ENCODE data around the gene TBCK. TPM values are rescaled to one million over a fixed set of nuclear protein-coding genes. Genes with fewer than 3 reads are reported as not detected.

The TBCK gene
- total RNA-seq, 1 experiment from 2014 or later: 28.6 TPM

DNA sequence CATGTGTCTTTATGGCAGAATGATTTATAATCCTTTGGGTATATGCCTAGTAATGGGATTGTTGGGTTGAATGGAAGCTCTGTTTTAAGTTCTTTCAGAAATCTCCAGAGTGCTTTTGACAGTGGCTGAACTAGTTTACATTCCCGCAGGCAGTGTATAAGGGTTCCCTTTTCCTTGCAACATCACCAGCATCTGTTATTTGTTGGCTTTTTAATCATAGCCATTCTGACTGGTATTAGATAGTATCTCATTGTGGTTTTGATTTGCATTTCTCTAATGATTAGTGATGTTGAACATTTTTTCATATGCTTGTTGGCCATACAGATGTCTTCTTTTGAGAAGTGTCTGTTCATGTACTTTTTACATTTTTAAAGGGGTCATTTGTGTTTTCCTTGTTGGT lies 129.8 kb downstream of the TBCK start (continued):
- TF ChIP-seq, protein P1, sequence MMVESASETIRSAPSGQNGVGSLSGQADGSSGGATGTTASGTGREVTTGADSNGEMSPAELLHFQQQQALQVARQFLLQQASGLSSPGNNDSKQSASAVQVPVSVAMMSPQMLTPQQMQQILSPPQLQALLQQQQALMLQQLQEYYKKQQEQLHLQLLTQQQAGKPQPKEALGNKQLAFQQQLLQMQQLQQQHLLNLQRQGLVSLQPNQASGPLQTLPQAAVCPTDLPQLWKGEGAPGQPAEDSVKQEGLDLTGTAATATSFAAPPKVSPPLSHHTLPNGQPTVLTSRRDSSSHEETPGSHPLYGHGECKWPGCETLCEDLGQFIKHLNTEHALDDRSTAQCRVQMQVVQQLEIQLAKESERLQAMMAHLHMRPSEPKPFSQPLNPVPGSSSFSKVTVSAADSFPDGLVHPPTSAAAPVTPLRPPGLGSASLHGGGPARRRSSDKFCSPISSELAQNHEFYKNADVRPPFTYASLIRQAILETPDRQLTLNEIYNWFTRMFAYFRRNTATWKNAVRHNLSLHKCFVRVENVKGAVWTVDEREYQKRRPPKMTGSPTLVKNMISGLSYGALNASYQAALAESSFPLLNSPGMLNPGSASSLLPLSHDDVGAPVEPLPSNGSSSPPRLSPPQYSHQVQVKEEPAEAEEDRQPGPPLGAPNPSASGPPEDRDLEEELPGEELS (CRISPR knock-in tag; IDR thresholded peaks at IDR 0.05): no peak
- TF ChIP-seq, protein P2, sequence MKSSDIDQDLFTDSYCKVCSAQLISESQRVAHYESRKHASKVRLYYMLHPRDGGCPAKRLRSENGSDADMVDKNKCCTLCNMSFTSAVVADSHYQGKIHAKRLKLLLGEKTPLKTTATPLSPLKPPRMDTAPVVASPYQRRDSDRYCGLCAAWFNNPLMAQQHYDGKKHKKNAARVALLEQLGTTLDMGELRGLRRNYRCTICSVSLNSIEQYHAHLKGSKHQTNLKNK (CRISPR knock-in tag; IDR thresholded peaks at IDR 0.05): no peak
- TF ChIP-seq NFYB (CRISPR knock-in tag; conservative IDR thresholded peaks at IDR 0.05; ENCODE audit: low read depth) (no peak), JUN (CRISPR knock-in tag; IDR thresholded peaks at IDR 0.05) (no peak), NR2C2 (CRISPR knock-in tag; IDR thresholded peaks at IDR 0.05) (no peak), FOXK1 (CRISPR knock-in tag; IDR thresholded peaks at IDR 0.05) (no peak), GTF2I (CRISPR knock-in tag; conservative IDR thresholded peaks at IDR 0.05) (no peak)

DNA sequence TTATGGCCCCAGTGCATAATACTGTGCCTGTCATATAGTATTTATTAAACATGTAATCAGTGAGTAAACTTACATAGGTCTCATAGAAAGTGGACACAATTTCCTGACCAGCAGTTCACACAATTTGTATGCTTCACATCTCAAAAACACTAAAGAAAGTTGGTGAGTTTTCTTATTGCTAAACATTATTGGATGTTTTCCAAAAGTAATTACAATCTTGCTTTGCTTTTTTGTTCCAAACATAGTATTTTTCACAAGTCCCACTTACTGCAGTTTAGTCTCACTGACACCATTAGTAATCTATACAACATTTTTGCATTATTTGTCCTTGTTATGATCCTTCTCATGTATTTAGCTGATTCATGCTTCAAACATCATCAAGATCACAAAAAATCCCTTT lies 132.5 kb downstream of the TBCK start:
- peaks cover 44% of the 10 kb centered on the region for H3K9me3 Mint-ChIP-seq
- H3K4me3 Mint-ChIP-seq: no peak overlapping the region
- no peak for ATAC-seq
- ChIA-PET POLR2A (no interaction called here), CTCF (no interaction called here)
- TF ChIP-seq JUN (CRISPR knock-in tag; IDR thresholded peaks at IDR 0.05) (no peak), FOXP1 (CRISPR knock-in tag; IDR thresholded peaks at IDR 0.05; ENCODE audit: borderline replicate concordance) (no peak), ZNF416 (CRISPR knock-in tag; IDR thresholded peaks at IDR 0.05) (no peak), ZNF317 (CRISPR knock-in tag; IDR thresholded peaks at IDR 0.05; ENCODE audit: borderline replicate concordance, low read depth) (no peak)
- TF ChIP-seq, protein P3, sequence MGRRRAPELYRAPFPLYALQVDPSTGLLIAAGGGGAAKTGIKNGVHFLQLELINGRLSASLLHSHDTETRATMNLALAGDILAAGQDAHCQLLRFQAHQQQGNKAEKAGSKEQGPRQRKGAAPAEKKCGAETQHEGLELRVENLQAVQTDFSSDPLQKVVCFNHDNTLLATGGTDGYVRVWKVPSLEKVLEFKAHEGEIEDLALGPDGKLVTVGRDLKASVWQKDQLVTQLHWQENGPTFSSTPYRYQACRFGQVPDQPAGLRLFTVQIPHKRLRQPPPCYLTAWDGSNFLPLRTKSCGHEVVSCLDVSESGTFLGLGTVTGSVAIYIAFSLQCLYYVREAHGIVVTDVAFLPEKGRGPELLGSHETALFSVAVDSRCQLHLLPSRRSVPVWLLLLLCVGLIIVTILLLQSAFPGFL (CRISPR knock-in tag; IDR thresholded peaks at IDR 0.05; ENCODE audit: borderline replicate concordance): no peak
- TF ChIP-seq, protein P4, sequence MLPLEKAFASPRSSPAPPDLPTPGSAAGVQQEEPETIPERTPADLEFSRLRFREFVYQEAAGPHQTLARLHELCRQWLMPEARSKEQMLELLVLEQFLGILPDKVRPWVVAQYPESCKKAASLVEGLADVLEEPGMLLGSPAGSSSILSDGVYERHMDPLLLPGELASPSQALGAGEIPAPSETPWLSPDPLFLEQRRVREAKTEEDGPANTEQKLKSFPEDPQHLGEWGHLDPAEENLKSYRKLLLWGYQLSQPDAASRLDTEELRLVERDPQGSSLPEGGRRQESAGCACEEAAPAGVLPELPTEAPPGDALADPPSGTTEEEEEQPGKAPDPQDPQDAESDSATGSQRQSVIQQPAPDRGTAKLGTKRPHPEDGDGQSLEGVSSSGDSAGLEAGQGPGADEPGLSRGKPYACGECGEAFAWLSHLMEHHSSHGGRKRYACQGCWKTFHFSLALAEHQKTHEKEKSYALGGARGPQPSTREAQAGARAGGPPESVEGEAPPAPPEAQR (CRISPR knock-in tag; IDR thresholded peaks at IDR 0.05): no peak
- TF ChIP-seq, protein P5, sequence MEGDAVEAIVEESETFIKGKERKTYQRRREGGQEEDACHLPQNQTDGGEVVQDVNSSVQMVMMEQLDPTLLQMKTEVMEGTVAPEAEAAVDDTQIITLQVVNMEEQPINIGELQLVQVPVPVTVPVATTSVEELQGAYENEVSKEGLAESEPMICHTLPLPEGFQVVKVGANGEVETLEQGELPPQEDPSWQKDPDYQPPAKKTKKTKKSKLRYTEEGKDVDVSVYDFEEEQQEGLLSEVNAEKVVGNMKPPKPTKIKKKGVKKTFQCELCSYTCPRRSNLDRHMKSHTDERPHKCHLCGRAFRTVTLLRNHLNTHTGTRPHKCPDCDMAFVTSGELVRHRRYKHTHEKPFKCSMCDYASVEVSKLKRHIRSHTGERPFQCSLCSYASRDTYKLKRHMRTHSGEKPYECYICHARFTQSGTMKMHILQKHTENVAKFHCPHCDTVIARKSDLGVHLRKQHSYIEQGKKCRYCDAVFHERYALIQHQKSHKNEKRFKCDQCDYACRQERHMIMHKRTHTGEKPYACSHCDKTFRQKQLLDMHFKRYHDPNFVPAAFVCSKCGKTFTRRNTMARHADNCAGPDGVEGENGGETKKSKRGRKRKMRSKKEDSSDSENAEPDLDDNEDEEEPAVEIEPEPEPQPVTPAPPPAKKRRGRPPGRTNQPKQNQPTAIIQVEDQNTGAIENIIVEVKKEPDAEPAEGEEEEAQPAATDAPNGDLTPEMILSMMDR (IDR thresholded peaks at IDR 0.05): no peak
- TF ChIP-seq, protein P6, sequence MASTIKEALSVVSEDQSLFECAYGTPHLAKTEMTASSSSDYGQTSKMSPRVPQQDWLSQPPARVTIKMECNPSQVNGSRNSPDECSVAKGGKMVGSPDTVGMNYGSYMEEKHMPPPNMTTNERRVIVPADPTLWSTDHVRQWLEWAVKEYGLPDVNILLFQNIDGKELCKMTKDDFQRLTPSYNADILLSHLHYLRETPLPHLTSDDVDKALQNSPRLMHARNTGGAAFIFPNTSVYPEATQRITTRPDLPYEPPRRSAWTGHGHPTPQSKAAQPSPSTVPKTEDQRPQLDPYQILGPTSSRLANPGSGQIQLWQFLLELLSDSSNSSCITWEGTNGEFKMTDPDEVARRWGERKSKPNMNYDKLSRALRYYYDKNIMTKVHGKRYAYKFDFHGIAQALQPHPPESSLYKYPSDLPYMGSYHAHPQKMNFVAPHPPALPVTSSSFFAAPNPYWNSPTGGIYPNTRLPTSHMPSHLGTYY (CRISPR knock-in tag; IDR thresholded peaks at IDR 0.05): no peak
- H3K4me1 Mint-ChIP-seq: no peaks in the 10 kb centered on the region
- no peak for DNase-seq (ENCODE audit: low spot score)
- no peak overlapping the region for H3K27ac Mint-ChIP-seq
- peaks cover 31% of the 10 kb centered on the region for H3K36me3 Mint-ChIP-seq
- no peaks in the 10 kb centered on the region; the same call in 1 of the 2 replicates for H3K27me3 Mint-ChIP-seq (ENCODE audit: low read depth)

DNA sequence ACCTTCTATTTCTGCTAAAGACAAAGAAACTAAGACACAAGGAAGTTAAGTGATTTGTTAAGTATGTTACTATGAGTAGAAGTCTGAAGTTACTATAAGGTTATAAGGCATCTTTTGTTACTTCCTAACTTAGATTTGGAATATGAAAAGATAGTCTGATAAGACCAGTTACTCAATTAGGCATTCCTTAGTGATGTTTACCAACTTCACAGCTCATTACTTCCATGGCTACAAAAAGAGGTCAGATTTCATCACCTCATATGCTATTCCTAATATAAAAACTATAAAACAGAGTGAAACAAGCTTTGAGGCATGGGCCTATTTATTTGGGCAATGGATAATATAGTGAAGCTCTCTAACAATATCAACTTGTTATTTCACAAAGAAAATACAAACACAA lies 143.1 kb downstream of the TBCK start:
- Mint-ChIP-seq H3K36me3 (peaks cover 23% of the 10 kb centered on the region), H3K9me3 (peaks cover 22% of the 10 kb centered on the region), H3K27me3 (ENCODE audit: low read depth) (no peaks in the 10 kb centered on the region), H3K4me1 (no peaks in the 10 kb centered on the region), H3K27ac (no peak overlapping the region), H3K4me3 (no peak overlapping the region)
- ChIA-PET POLR2A (no interaction called here), CTCF (no interaction called here)
- ATAC-seq: no peak
- DNase-seq (ENCODE audit: low spot score): no peak
- TF ChIP-seq, protein P7, sequence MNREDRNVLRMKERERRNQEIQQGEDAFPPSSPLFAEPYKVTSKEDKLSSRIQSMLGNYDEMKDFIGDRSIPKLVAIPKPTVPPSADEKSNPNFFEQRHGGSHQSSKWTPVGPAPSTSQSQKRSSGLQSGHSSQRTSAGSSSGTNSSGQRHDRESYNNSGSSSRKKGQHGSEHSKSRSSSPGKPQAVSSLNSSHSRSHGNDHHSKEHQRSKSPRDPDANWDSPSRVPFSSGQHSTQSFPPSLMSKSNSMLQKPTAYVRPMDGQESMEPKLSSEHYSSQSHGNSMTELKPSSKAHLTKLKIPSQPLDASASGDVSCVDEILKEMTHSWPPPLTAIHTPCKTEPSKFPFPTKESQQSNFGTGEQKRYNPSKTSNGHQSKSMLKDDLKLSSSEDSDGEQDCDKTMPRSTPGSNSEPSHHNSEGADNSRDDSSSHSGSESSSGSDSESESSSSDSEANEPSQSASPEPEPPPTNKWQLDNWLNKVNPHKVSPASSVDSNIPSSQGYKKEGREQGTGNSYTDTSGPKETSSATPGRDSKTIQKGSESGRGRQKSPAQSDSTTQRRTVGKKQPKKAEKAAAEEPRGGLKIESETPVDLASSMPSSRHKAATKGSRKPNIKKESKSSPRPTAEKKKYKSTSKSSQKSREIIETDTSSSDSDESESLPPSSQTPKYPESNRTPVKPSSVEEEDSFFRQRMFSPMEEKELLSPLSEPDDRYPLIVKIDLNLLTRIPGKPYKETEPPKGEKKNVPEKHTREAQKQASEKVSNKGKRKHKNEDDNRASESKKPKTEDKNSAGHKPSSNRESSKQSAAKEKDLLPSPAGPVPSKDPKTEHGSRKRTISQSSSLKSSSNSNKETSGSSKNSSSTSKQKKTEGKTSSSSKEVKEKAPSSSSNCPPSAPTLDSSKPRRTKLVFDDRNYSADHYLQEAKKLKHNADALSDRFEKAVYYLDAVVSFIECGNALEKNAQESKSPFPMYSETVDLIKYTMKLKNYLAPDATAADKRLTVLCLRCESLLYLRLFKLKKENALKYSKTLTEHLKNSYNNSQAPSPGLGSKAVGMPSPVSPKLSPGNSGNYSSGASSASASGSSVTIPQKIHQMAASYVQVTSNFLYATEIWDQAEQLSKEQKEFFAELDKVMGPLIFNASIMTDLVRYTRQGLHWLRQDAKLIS (CRISPR knock-in tag; IDR thresholded peaks at IDR 0.05; ENCODE audit: borderline replicate concordance): no peak
- TF ChIP-seq MXD4 (CRISPR knock-in tag; IDR thresholded peaks at IDR 0.05; ENCODE audit: borderline replicate concordance) (no peak), NR3C1 (CRISPR knock-in tag; conservative IDR thresholded peaks at IDR 0.05; ENCODE audit: low read depth) (no peak)
- TF ChIP-seq, protein P8, sequence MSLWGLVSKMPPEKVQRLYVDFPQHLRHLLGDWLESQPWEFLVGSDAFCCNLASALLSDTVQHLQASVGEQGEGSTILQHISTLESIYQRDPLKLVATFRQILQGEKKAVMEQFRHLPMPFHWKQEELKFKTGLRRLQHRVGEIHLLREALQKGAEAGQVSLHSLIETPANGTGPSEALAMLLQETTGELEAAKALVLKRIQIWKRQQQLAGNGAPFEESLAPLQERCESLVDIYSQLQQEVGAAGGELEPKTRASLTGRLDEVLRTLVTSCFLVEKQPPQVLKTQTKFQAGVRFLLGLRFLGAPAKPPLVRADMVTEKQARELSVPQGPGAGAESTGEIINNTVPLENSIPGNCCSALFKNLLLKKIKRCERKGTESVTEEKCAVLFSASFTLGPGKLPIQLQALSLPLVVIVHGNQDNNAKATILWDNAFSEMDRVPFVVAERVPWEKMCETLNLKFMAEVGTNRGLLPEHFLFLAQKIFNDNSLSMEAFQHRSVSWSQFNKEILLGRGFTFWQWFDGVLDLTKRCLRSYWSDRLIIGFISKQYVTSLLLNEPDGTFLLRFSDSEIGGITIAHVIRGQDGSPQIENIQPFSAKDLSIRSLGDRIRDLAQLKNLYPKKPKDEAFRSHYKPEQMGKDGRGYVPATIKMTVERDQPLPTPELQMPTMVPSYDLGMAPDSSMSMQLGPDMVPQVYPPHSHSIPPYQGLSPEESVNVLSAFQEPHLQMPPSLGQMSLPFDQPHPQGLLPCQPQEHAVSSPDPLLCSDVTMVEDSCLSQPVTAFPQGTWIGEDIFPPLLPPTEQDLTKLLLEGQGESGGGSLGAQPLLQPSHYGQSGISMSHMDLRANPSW (CRISPR knock-in tag; conservative IDR thresholded peaks at IDR 0.05; ENCODE audit: low read depth): no peak

Measured in WTC11 (cell line).